ENCODE results near the gene ACKR3. TPM values are rescaled to one million over a fixed set of nuclear protein-coding genes. Genes with fewer than 3 reads are reported as not detected.

The ACKR3 gene
- total and polyA plus RNA-seq, 10 of the 15 experiments (the other 5 are each of a cell fraction or from before 2014, with no cell fraction given), result 3.0 to 154 (median 6.4) TPM

DNA sequence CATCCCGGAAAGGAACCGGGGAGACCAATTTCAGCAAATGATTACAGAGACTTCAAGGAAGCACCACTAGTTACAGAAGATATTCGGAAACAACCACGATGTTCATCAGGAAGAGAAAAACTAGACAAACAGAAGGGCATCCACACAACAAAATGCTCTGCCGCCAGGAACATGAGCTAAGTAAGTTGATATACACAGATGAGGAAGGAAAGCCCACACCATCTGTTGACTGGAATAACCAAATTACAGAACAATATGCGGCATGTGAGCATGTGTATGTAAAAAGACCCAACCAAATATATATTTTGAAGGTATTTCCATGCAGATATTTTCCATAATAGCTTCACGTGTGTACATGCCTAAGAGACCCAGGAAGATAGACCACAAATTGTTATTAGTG, 47.0 kb downstream of the ACKR3 start (continued):
- TF ChIP-seq, protein P1, sequence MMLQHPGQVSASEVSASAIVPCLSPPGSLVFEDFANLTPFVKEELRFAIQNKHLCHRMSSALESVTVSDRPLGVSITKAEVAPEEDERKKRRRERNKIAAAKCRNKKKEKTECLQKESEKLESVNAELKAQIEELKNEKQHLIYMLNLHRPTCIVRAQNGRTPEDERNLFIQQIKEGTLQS (IDR thresholded peaks at IDR 0.05; ENCODE audit: borderline replicate concordance, extremely low read depth, low read depth, low read length), result no peak
- TF ChIP-seq, protein P2, sequence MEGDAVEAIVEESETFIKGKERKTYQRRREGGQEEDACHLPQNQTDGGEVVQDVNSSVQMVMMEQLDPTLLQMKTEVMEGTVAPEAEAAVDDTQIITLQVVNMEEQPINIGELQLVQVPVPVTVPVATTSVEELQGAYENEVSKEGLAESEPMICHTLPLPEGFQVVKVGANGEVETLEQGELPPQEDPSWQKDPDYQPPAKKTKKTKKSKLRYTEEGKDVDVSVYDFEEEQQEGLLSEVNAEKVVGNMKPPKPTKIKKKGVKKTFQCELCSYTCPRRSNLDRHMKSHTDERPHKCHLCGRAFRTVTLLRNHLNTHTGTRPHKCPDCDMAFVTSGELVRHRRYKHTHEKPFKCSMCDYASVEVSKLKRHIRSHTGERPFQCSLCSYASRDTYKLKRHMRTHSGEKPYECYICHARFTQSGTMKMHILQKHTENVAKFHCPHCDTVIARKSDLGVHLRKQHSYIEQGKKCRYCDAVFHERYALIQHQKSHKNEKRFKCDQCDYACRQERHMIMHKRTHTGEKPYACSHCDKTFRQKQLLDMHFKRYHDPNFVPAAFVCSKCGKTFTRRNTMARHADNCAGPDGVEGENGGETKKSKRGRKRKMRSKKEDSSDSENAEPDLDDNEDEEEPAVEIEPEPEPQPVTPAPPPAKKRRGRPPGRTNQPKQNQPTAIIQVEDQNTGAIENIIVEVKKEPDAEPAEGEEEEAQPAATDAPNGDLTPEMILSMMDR (IDR thresholded peaks at IDR 0.05 in 2 of 3, conservative IDR thresholded peaks at IDR 0.05 in 1 of 3; ENCODE audit: control insufficient read depth in 2 of 3, extremely low read depth in 1 of 3, insufficient read depth in 1 of 3, low read depth in 3 of 3, low read length in 3 of 3), result no peak
- no peak for TF ChIP-seq CHD1 (IDR thresholded peaks at IDR 0.05; ENCODE audit: low read depth, low read length)

DNA sequence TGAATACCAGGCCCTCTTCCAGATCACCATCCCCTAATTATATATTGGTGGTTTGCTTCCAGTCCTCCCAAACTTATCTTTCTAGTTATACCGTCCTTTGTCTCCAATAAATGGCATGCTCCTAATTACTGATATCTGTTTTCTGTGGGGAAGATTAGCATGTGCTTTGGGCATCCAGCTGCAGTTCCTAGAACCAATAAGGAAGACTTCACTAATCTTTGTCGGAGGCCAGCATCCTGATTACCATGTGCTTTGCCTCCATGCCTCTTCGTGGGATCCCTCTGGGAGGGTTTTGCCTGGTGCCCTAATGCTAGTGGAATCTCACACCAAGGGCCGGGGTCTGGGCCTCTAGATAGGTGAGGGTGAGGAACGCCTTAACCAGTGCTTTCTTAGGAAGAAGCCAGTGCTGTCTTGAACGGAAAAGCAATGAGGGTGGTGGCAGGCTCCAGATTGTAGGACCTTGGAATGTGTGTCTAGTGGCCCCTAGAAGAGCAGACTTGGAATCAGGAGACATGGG, 47.7 kb downstream of the ACKR3 start:
- H3K9ac ChIP-seq (ENCODE audit: control insufficient read depth, insufficient read depth, low read length), result no peak overlapping the region
- no peaks in the 10 kb centered on the region for H3K79me2 ChIP-seq (ENCODE audit: control insufficient read depth, insufficient read depth, low read length)
- H3K9me3 ChIP-seq (replicated peaks; ENCODE audit: control insufficient read depth, insufficient read depth, low read length), result no peaks in the 10 kb centered on the region
- DNase-seq (ENCODE audit: low read depth, low spot score) (no peak), ATAC-seq (no peak), FAIRE-seq (no peak)
- ChIA-PET CTCF (interaction anchor here (1.2 to 2.6 kb wide), 2 partner anchors 9 to 104 kb away, joined by 4 to 7 read pairs; no protein-coding TSS in a partner anchor), POLR2A (no interaction called here), RAD21 (ENCODE audit: unreplicated experiment) (no interaction called here), SMC1A (ENCODE audit: uncharacterized antibody, unreplicated experiment) (interaction anchor here (0.9 kb wide), 1 partner anchor 49 kb away, joined by 3 read pairs; no protein-coding TSS in a partner anchor)
- no peak overlapping the region for H3K4me3 ChIP-seq
- H2AFZ ChIP-seq (ENCODE audit: control insufficient read depth, low read depth, low read length), result no peak overlapping the region
- TF ChIP-seq, protein P2 (IDR thresholded peaks at IDR 0.05 in 2 of 3, conservative IDR thresholded peaks at IDR 0.05 in 1 of 3; ENCODE audit: control insufficient read depth in 2 of 3, extremely low read depth in 1 of 3, insufficient read depth in 1 of 3, low read depth in 3 of 3, low read length in 3 of 3), result no peak
- no peak for TF ChIP-seq IRF4 (IDR thresholded peaks at IDR 0.05; ENCODE audit: low read depth, low read length)
- TF ChIP-seq, protein P3, sequence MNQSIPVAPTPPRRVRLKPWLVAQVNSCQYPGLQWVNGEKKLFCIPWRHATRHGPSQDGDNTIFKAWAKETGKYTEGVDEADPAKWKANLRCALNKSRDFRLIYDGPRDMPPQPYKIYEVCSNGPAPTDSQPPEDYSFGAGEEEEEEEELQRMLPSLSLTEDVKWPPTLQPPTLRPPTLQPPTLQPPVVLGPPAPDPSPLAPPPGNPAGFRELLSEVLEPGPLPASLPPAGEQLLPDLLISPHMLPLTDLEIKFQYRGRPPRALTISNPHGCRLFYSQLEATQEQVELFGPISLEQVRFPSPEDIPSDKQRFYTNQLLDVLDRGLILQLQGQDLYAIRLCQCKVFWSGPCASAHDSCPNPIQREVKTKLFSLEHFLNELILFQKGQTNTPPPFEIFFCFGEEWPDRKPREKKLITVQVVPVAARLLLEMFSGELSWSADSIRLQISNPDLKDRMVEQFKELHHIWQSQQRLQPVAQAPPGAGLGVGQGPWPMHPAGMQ (IDR thresholded peaks at IDR 0.05; ENCODE audit: borderline replicate concordance), result no peak
- no peak for TF ChIP-seq PML (IDR thresholded peaks at IDR 0.05; ENCODE audit: low read length)
- no peak for TF ChIP-seq KDM1A (IDR thresholded peaks at IDR 0.05; ENCODE audit: borderline replicate concordance)
- intact Hi-C loops (cut with micrococcal nuclease; ENCODE audit: unreplicated experiment), result no loop called here
- no TSS peak for BruUV-seq (replicated peaks)
- 30% methylated on average over 6 of the region's 6 CpGs for WGBS (ENCODE audit: insufficient coverage, insufficient replicate concordance, low lambda C conversion rate, missing lambda C conversion rate)
- no peak overlapping the region for H3K27ac ChIP-seq (ENCODE audit: control insufficient read depth, insufficient read depth)
- H3K4me2 ChIP-seq (ENCODE audit: control insufficient read depth, insufficient read depth), result no peak overlapping the region
- no peaks in the 10 kb centered on the region for H3K36me3 ChIP-seq (ENCODE audit: control insufficient read depth in 2 of 2, insufficient read depth in 2 of 2, low read length in 1 of 2)
- in situ Hi-C loops (cut with MboI), result no loop called here
- H3K4me1 ChIP-seq (ENCODE audit: control insufficient read depth, insufficient read depth, low read length), result no peaks in the 10 kb centered on the region
- peaks cover 3 to 9% of the 10 kb centered on the region in 2 experiments for H3K27me3 ChIP-seq (replicated peaks in 1 of 2; ENCODE audit: control insufficient read depth in 2 of 2, insufficient read depth in 2 of 2, low read length in 1 of 2)
- no peaks in the 10 kb centered on the region for H4K20me1 ChIP-seq (ENCODE audit: control insufficient read depth, insufficient read depth)
